Body of pancreas (tissue), 4 donors: ENCODE data around the gene UGT1A4. TPM values are rescaled to one million over a fixed set of nuclear protein-coding genes. Genes with fewer than 3 reads are reported as not detected.

Source experiments
- ATAC-seq: fragments of 150-250 bp; one replicate; pipeline ENCODE4 v1.9.1; 2016
- DNase-seq, 4 donors: peaks; one replicate each; pipeline ENCODE4 v3.0.0-alpha.2; 2019
- H3K27ac ChIP-seq, 4 donors: fragments of 200-600 bp; sonication (generic); 1 replicate in 3 of 4; 2 replicates in 1 of 4; pipeline versions ENCODE4 v1.5.1 to v1.6.1; 2016 to 2019; ENCODE audit warnings: mild to moderate bottlenecking in 1 of 4, mixed read lengths in 1 of 4, moderate library complexity in 1 of 4
- H3K27me3 ChIP-seq, 2 donors: fragments of 200-600 bp; sonication (generic); one replicate each; pipeline ENCODE4 v1.6.0; 2016; ENCODE audit warnings: mild to moderate bottlenecking in 1 of 2
- H3K36me3 ChIP-seq, 2 donors: fragments of 200-600 bp; sonication (generic); replicated peaks in 1 of 2; 2 replicates each; pipeline ENCODE4 v1.5.1; 2016; ENCODE audit warnings: low read depth in 2 of 2; ENCODE audit not compliant: insufficient read depth in 1 of 2
- H3K4me1 ChIP-seq: fragments of 200-600 bp; sonication (generic); one replicate; pipeline ENCODE4 v1.6.0; 2016
- H3K4me3 ChIP-seq, 2 donors: fragments of 200-600 bp; sonication (generic); 1 replicate in 1 of 2; 2 replicates in 1 of 2; pipeline ENCODE4 v1.5.1; 2016 to 2019
- H3K9me3 ChIP-seq, 3 donors: fragments of 200-600 bp; sonication (generic); 1 replicate in 2 of 3; 2 replicates in 1 of 3; pipeline ENCODE4 v1.5.1; 2016
- CTCF ChIP-seq, 7 experiments: fragments of 450-650 bp in 4 of 7; fragments of 200-600 bp in 3 of 7; sonication (generic) in 3 of 7; IDR thresholded peaks; one replicate each; pipeline ENCODE4 v1.5.1; 2016 to 2019; ENCODE audit warnings: antibody characterized with exemption in 7 of 7
- POLR2A ChIP-seq, 3 donors: fragments of 450-650 bp; IDR thresholded peaks; one replicate each; pipeline ENCODE4 v1.6.1; 2016; ENCODE audit warnings: antibody characterized with exemption in 3 of 3, mild to moderate bottlenecking in 2 of 3
- WGBS, 2 donors: methylation state at CpG; one replicate each; pipeline ENCODE4 v1.1.5; 2017; 5-methylcytosine and 5-hydroxymethylcytosine counted together
- intact Hi-C: fragments of 100-400 bp; cut with DNase I; formaldehyde crosslinking; loops from one replicate; pipeline ENCODE4 v1.15.1; 2023
- total RNA-seq, 2 donors: library from RNA; depleted of rRNA; stranded (reverse); fragments of >200 nt; gene quantifications; one replicate each; pipeline ENCODE4 v1.1.0, GENCODE V29; 2016

The UGT1A4 gene
- total RNA-seq, 2 donors from 2014 or later = 3.3 TPM; not detected in 1

- no peak for DNase-seq
- no peak overlapping the region for H3K4me3 ChIP-seq
- H3K36me3 ChIP-seq = no peaks in the 10 kb centered on the region
- intact Hi-C loops = no loop called here
- no peak for ATAC-seq
- H3K27ac ChIP-seq = no peak overlapping the region
- no peaks in the 10 kb centered on the region for H3K9me3 ChIP-seq
- TF ChIP-seq POLR2A (IDR thresholded peaks at IDR 0.05) = no peak
- no peak for TF ChIP-seq CTCF (IDR thresholded peaks at IDR 0.05)
- no peaks in the 10 kb centered on the region for H3K27me3 ChIP-seq
- 70 to 71% methylated on average over 1 of the region's 1 CpG for WGBS, 2 donors
- H3K4me1 ChIP-seq = no peaks in the 10 kb centered on the region
Observed at GRCh38 chr2:233684640-233685039, 33.9 kb upstream of the UGT1A4 start.

DNA sequence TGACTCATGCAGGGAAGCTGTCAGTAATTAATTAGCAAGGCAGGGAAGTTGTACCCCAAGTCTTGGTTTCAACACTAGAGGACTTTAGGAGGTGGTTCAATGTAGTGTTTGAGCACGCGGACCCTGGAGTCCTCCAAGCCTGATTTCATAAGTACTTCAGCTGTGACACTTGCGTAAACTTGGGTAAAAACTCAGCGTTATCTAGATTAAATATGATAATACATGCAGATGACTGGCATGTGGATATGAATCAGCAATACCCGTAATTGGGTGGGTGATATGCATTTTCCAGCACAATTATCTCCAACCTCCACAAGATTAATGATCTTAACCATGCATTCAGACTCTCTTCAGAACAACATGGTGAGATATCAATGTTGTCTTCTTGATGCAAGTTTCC is 31.6 kb upstream of the UGT1A4 start:
- peaks cover under 1% of the 10 kb centered on the region for H3K4me1 ChIP-seq
- no peak overlapping the region for H3K27ac ChIP-seq
- no peak overlapping the region for H3K4me3 ChIP-seq
- 70 to 76% methylated on average over 5 of the region's 5 CpGs for WGBS, 2 donors
- TF ChIP-seq POLR2A (IDR thresholded peaks at IDR 0.05) (no peak), CTCF (IDR thresholded peaks at IDR 0.05) (no peak)
- DNase-seq (no peak), ATAC-seq (no peak)
- intact Hi-C loops = no loop called here
- H3K27me3 ChIP-seq = no peaks in the 10 kb centered on the region
- no peaks in the 10 kb centered on the region for H3K9me3 ChIP-seq
- no peaks in the 10 kb centered on the region for H3K36me3 ChIP-seq

GRCh38 chr2:233688341-233688740 is 30.2 kb upstream of the UGT1A4 start:
- no peak for ATAC-seq
- H3K27me3 ChIP-seq = no peaks in the 10 kb centered on the region
- peaks cover 15% of the 10 kb centered on the region for H3K4me1 ChIP-seq
- no peaks in the 10 kb centered on the region for H3K9me3 ChIP-seq
- H3K4me3 ChIP-seq = no peak overlapping the region
- intact Hi-C loops = no loop called here
- TF ChIP-seq POLR2A (IDR thresholded peaks at IDR 0.05) = no peak
- TF ChIP-seq CTCF (IDR thresholded peaks at IDR 0.05) = no peak
- WGBS, 2 donors = 67 to 68% methylated on average over 5 of the region's 5 CpGs
- H3K27ac ChIP-seq = no peak overlapping the region
- no peaks in the 10 kb centered on the region for H3K36me3 ChIP-seq
- DNase-seq = no peak

- no peaks in the 10 kb centered on the region for H3K36me3 ChIP-seq
- no peaks in the 10 kb centered on the region for H3K27me3 ChIP-seq
- H3K27ac ChIP-seq = no peak overlapping the region
- intact Hi-C loops = no loop called here
- peaks cover 17% of the 10 kb centered on the region for H3K4me1 ChIP-seq
- H3K9me3 ChIP-seq = no peaks in the 10 kb centered on the region
- no peak overlapping the region for H3K4me3 ChIP-seq
- ATAC-seq = no peak
- TF ChIP-seq CTCF (IDR thresholded peaks at IDR 0.05) = no peak
- TF ChIP-seq POLR2A (IDR thresholded peaks at IDR 0.05) = no peak
- DNase-seq = no peak
Observed at GRCh38 chr2:233689031-233689430, 29.5 kb upstream of the UGT1A4 start.

GRCh38 chr2:233689501-233689900 is 29.0 kb upstream of the UGT1A4 start:
- ATAC-seq (no peak), DNase-seq (no peak)
- Histone ChIP-seq H3K27me3 (no peaks in the 10 kb centered on the region), H3K9me3 (no peaks in the 10 kb centered on the region), H3K4me1 (peaks cover 17% of the 10 kb centered on the region), H3K27ac (no peak overlapping the region), H3K36me3 (no peaks in the 10 kb centered on the region), H3K4me3 (no peak overlapping the region)
- intact Hi-C loops = no loop called here
- WGBS, 2 donors = 2 to 3% methylated on average over 3 of the region's 3 CpGs
- TF ChIP-seq POLR2A (IDR thresholded peaks at IDR 0.05) (no peak), CTCF (IDR thresholded peaks at IDR 0.05) (no peak)
